GM12878 (cell line): ENCODE data around the gene TULP4.

Experiments used
- EED ChIP-seq: sonication (generic); IDR thresholded peaks from 2 replicates; pipeline ENCODE4 v1.6.1; 2016; ENCODE audit warnings: antibody characterized with exemption, low read depth
- EP300 ChIP-seq, 2 experiments: fragments of 150-350 bp in 1 of 2; IDR thresholded peaks; 2 replicates each; pipeline ENCODE4 v1.6.1; 2011 to 2012; ENCODE audit warnings: low read depth in 2 of 2, low read length in 2 of 2, borderline replicate concordance in 1 of 2, improper control_type of control experiment in 1 of 2, inconsistent platforms in 1 of 2; ENCODE audit not compliant: control insufficient read depth in 1 of 2
- RB1 ChIP-seq: fragments of 450-650 bp; formaldehyde crosslinking; IDR thresholded peaks from 2 replicates; pipeline ENCODE4 v1.6.1; 2017; ENCODE audit warnings: mild to moderate bottlenecking, borderline replicate concordance
- ZNF592 ChIP-seq: fragments of 450-650 bp; IDR thresholded peaks from 2 replicates; pipeline ENCODE4 v1.6.1; 2017; ENCODE audit warnings: mild to moderate bottlenecking, moderate library complexity

- TF ChIP-seq EP300 (IDR thresholded peaks at IDR 0.05; ENCODE audit: borderline replicate concordance in 1 of 2, control insufficient read depth in 1 of 2, low read depth in 2 of 2, low read length in 2 of 2), result no peak
- TF ChIP-seq ZNF592, result no peak
- no peak for TF ChIP-seq EED
- TF ChIP-seq RB1, result no peak
Measured at GRCh38 chr6:158442306-158442705, 130.0 kb downstream of the TULP4 start.
